ENCODE results near the gene FER.
"Not testable (repeated sequence)": the region's sequence is repeated elsewhere in the genome, so short reads cannot be mapped to it uniquely, and the experiment has no call there.

FER gene

GRCh38 chr5:109052216-109052615, 304.5 kb downstream of the FER start:
- not testable (repeated sequence) for DNase-seq

GRCh38 chr5:109053995-109054417, 306.3 kb downstream of the FER start:
- no peak for DNase-seq

- DNase-seq, result no peak
These were observed 312.8 kb downstream of the FER start for GRCh38 chr5:109060378-109061025.

GRCh38 chr5:109062664-109063063, 315.0 kb downstream of the FER start:
- DNase-seq, result no peak

GRCh38 chr5:109063223-109063622, 315.5 kb downstream of the FER start:
- no peak for DNase-seq

DNA sequence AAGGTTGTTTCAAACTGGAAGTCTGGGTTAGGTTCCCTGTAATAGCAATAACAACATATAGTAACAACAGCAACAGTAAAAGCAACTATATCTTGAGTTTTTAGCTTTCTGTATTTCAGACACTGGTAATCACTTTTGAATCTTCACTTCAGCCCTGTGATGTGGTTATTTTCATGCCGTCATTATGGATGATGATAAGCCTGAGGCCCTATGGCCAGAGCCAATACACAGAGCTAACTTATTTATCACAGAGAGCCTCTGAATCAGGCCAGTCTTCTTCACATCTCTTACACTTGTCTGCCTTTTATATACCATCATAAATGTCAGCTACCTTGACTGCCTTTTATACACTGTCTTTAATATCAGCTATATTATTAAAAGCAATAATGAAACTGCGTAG, 329.0 kb downstream of the FER start:
- no peak for DNase-seq

DNA sequence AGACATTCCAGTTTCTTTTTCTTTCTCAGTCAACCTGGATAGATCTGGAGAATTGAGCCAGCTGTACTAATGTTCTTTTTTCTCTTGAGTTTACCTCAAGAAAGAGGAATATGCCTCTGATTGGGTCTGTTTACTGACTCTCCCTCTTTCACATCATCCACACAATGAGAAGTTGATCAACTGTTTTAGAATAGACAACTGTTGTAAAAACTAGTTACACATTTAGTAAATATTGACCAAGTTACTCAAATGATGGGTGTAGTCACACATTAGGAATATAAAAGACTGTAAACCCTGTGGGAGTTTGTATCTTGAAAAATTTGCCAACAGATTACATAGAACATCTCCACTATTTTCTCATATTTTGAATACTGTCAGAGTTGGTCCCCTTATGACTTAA, 330.8 kb downstream of the FER start:
- DNase-seq, result no peak

DNA sequence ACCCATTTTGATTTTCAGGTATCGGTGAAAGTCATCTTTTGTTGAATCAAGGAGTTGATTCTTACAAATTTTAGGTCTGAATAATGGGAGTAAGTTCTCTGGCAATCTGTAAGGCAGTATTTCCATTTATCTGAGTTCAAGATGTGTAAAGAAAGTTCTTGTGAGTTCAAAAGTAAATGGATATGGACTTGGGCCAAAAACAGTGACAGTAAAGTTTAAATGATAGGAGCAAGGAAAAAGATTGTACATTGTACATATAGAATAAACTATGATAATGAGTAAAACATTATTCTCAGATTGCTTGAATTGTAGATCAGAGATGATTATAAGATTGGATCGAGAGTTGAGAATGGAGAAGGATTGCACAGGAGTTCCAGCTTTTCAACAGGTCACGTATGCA, 332.8 kb downstream of the FER start:
- DNase-seq, result no peak

- DNase-seq, result no peak
These were observed 333.2 kb downstream of the FER start for GRCh38 chr5:109080896-109081295.

DNA sequence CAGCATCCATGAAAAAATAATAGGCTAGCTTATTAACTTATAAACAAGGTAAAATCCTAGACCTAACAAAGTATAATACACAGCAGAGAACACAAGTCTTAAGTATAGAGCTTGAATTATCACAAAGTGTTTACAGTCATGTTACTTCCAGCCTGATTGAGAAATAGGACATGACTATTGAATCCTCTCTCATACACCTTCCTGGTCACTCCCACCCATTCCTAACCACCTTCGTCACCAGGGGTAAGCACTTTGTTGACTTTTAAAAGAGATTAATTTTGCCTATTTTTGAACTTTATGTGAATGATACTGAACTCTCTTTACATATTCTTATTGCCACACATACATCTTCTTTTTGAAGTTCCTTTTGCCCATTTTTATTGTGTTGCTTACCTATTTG, 336.2 kb downstream of the FER start:
- no peak for DNase-seq

DNA sequence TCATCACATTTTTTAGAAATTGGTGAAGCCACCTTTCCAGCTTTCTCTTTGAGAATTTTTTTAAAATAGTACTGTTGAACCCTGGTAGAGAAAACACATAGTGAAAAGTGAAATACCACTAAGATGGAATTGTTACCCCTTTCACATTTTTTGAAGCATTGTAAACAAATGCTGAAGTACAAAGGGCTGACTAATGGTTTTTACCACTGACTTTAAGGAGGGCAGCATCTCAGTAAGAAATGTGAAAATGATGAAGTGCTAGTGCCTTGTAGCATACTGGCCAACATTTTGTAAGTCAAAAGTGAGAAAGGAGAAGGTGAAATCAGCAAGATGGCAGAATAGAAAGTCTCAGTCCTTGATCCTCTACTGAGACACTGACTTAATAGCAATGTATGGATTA, 341.5 kb downstream of the FER start:
- DNase-seq, result no peak

DNA sequence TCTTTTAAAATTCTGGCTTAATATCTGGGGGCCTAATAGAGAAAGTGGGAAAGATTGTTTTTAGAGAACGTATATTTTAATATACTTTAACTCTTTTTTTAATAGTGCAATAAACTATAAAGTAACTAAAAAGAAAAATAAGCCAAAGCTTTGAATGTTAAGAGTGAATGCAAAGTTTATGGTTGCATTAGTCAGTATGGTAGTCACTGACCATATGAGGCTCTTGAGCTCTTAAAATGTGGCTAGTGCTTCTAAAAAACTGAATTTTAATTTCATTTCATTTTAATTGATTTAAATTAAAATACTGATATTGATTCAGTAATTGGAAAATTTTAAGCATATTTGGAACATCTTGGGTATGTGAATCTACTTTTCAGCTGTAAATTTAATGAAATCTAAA, 351.4 kb downstream of the FER start:
- DNase-seq, result no peak

- no peak for DNase-seq
These were observed 353.3 kb downstream of the FER start for GRCh38 chr5:109100971-109101370.

- no peak for DNase-seq
These were observed 354.5 kb downstream of the FER start for GRCh38 chr5:109102096-109102690.

DNA sequence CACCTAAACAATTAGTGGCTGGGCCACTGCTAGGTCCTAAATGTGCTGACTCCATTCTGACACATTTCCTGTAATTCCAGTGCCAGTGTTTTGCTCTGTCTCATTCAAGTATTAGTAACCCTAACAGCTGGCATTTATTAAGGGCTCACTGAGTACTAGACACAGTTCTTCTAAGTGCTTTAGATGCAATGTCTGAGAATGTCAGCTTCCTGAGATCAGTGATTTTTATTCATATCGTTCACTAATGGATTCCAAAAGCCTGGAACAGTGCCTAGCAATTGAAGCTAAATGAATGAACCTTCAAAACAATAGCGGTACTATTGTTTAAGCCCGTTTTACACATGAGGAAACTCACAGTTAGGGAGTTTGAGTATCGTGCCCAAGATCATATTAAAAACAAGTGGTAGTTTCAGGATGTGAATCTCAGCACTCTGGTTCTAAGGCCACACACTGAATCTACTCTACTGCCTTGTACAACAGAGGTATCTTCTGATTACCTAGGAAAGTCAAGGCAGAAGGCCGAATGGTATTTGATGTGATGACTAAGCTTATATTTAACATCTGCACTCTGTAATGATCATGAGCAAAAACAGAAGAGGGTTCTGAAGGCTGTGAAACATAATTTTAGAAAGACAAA, 358.1 kb downstream of the FER start:
- DNase-seq, result no peak

DNA sequence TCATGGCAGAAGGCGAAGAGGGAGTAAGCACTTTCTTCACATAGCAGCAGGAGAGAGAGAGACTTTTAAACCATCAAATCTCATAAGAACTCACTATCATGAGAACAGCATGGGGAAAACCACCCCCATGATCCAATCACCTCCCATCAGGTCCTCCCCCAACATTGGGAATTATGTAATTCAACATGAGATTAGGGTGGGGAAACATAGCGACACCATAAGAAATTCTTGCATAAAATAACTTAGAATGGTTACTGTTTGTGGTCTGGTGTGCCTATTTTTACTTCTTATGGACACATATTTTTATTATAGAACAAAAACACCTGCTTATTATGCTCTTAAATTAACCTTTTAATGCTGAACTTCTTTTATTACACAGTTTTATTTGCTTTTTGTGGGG, 364.0 kb downstream of the FER start:
- DNase-seq, result no peak

DNA sequence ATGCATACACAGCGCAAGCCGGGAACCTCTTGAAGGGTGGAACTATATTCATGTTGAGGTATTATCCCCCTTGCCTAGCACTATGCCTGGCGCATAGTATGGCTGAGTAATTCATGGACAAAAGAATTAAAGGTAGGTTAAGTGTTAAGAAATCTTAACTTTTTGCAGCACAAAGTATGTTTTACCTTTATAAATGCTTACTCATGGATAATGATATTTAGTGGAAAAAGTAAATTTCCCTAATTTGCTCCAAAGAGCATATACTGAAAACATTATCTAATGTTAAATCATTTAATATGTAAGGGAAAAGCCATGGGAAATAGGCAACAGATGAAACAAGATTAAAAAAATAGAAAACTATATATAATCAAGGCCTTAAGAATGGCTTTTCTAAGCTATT, 365.9 kb downstream of the FER start:
- no peak for DNase-seq

DNA sequence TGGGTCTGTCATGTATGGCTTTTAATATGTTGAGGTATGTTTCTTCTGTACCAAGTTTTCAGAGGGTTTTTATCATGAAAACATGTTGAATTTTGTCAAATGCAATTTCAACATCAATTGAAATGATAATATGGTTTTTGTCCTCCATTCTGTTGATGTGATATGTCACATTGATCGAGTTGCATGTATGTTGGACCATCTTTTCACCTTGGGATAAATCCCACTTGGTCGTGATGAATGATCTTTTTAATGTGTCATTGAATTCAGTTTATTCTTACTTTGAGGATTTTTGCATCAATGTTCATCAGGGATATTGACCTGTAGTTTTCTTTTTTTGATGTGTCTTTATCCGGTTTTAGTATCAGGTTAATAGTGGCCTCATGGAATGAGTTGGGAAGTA, 373.5 kb downstream of the FER start:
- DNase-seq, result no peak

DNA sequence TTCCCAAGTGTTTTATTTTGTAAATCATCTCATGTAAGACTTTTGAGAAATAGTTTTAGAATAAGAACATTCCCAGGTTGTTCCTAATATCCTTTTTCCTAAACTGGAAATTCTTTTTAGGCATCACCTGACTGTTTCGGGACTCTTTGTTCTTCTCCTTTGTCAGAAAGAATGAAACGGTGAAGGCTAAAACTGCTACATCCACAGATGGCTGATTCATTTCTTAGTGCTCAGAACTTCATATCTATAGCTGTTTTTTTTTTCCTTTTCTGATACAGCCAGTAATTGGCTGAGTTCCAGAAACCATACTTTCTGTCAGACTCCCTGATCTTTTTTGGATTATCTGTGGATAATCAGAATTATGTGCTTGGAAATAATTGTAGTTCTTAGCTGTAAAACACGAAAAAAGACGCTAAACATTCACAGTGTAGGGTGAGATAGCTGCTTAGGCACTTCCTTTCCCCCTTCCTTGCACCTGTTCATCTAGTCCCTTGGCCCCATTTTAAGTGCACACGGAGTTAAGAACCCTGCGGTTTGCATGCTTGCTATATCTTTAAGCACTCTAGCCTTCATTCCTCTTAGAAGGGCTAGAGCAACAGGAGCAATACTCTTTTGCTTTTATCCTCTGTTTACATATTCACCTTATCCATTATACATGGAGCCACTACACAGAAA, 378.2 kb downstream of the FER start:
- no peak for DNase-seq

- no peak for DNase-seq
These were observed 378.8 kb downstream of the FER start for GRCh38 chr5:109126481-109126880.

- DNase-seq, result no peak
These were observed 389.2 kb downstream of the FER start for GRCh38 chr5:109136906-109137305.

GRCh38 chr5:109141222-109142200, 393.8 kb downstream of the FER start:
- no peak for DNase-seq

DNA sequence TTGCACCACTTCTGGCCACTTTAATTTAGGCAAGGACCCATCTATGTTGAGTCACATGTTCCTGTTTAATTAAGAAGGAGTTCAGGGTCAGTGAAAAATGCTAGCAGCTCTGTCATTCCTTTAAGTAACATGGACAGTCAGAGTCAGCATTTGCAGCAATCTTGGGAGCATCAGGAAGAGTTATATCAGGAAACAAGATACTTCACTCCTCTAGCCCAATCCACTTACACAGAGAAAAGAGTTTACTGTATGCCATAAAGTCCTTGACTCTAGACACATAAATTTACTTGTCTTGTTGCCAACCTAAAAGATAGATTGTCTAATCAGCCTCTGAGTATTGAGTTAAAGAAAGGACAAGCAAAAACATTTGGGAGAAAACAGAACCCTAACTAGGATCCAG, 395.3 kb downstream of the FER start:
- no peak for DNase-seq
